OCI-LY1 (cell line): ENCODE measurements around the gene RTL1.

Experiments
- EZH2 ChIP-seq: fragments of 200-600 bp; sonication (generic), shearing (Covaris generic); IDR thresholded peaks from 2 replicates; pipeline ENCODE4 v1.8.0; 2017; ENCODE audit warnings: borderline replicate concordance, mixed run types, mild to moderate bottlenecking, antibody characterized with exemption, low read length, moderate library complexity, mixed read lengths
- TF ChIP-seq, protein P1 (sequence below): fragments of 200-600 bp; sonication (generic), shearing (Covaris generic); IDR thresholded peaks from 2 replicates; pipeline ENCODE4 v1.5.1; 2017; ENCODE audit warnings: mild to moderate bottlenecking, antibody characterized with exemption, low read length, moderate library complexity, mixed read lengths

DNA sequence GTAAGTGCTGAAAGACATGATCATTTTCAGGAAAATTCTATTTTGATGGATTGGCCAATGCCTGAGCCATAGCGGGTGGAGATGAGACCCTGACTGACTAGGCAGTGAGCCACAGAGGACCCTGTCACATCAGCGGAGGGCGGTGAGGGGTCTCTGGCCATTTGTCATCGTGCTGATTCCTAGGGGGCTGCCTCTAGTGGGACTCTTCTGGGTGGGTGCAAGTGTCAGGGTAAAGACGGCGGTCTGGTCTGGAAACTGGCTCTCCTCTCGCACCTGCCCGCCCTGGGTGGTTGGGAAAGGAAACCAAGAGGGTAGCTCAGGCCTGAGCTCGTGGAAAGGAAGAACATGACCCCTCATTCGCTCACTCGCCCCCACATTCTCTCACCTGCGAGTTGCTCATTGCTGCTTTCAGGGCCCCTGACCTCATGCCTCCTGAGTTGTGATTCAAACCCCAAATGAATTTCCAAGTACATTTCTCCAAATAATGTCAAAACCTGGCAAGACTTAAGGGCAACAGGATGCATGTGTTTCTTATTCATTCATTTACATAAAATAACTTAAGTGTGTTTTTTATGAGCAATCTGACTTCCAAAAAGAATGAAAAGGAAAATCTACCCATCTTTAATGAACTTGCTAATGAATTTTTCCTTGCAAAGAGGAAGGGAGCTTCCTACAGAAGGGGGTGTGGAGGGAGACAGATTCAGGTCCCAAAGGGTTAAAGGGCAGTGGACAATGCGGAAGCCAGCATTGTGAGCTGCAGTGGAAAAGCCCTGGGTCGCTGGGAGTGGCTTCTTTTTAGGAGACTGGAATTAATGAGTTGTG is 64.8 kb downstream of the RTL1 start:
- TF ChIP-seq, protein P1, sequence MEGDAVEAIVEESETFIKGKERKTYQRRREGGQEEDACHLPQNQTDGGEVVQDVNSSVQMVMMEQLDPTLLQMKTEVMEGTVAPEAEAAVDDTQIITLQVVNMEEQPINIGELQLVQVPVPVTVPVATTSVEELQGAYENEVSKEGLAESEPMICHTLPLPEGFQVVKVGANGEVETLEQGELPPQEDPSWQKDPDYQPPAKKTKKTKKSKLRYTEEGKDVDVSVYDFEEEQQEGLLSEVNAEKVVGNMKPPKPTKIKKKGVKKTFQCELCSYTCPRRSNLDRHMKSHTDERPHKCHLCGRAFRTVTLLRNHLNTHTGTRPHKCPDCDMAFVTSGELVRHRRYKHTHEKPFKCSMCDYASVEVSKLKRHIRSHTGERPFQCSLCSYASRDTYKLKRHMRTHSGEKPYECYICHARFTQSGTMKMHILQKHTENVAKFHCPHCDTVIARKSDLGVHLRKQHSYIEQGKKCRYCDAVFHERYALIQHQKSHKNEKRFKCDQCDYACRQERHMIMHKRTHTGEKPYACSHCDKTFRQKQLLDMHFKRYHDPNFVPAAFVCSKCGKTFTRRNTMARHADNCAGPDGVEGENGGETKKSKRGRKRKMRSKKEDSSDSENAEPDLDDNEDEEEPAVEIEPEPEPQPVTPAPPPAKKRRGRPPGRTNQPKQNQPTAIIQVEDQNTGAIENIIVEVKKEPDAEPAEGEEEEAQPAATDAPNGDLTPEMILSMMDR, result no peak
- TF ChIP-seq EZH2, result no peak
